Measurements from ENCODE around the gene PCGF3. TPM values are rescaled to one million over a fixed set of nuclear protein-coding genes. Genes with fewer than 3 reads are reported as not detected.

The PCGF3 gene
- total and polyA plus RNA-seq, 3 donors from 2014 or later: 37.3 to 84.8 (median 84.2) TPM

DNA sequence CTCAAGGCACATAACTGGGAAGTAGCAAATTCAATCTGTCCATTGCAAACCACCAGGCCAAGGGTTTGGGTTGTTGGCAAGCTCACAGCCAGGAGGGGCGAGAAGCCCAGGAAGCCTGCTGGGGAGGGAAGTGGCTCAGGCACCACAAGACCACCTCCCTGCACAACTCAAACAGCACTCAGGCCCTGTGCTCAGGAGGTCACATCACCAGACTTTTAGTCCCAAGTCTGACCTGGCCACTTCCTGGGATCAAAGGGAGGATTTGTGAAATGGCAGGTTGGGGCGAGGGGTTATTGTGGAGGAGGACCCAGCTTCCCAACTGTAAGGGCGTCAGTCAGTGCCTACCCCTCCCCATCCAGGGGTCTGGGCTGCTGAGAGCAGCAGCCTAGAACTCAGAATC lies 33.9 kb upstream of the PCGF3 start:
- no peak overlapping the region for H3K27ac ChIP-seq
- intact Hi-C loops (cut with DNase I; ENCODE audit: low total_unique reads): no loop called here
- no peak for DNase-seq
- TF ChIP-seq POLR2A (IDR thresholded peaks at IDR 0.05): no peak
- TF ChIP-seq, protein P1, sequence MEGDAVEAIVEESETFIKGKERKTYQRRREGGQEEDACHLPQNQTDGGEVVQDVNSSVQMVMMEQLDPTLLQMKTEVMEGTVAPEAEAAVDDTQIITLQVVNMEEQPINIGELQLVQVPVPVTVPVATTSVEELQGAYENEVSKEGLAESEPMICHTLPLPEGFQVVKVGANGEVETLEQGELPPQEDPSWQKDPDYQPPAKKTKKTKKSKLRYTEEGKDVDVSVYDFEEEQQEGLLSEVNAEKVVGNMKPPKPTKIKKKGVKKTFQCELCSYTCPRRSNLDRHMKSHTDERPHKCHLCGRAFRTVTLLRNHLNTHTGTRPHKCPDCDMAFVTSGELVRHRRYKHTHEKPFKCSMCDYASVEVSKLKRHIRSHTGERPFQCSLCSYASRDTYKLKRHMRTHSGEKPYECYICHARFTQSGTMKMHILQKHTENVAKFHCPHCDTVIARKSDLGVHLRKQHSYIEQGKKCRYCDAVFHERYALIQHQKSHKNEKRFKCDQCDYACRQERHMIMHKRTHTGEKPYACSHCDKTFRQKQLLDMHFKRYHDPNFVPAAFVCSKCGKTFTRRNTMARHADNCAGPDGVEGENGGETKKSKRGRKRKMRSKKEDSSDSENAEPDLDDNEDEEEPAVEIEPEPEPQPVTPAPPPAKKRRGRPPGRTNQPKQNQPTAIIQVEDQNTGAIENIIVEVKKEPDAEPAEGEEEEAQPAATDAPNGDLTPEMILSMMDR (IDR thresholded peaks at IDR 0.05): no peak
- no peaks in the 10 kb centered on the region for H3K27me3 ChIP-seq
- peaks cover 21% of the 10 kb centered on the region for H3K4me1 ChIP-seq
- no peaks in the 10 kb centered on the region for H3K9me3 ChIP-seq
- 90 to 100% methylated on average over 2 to 3 of the region's 3 CpGs for WGBS, 2 donors
- no peaks in the 10 kb centered on the region for H3K36me3 ChIP-seq (ENCODE audit: low read depth, missing control alignments)
- H3K4me3 ChIP-seq: no peak overlapping the region

DNA sequence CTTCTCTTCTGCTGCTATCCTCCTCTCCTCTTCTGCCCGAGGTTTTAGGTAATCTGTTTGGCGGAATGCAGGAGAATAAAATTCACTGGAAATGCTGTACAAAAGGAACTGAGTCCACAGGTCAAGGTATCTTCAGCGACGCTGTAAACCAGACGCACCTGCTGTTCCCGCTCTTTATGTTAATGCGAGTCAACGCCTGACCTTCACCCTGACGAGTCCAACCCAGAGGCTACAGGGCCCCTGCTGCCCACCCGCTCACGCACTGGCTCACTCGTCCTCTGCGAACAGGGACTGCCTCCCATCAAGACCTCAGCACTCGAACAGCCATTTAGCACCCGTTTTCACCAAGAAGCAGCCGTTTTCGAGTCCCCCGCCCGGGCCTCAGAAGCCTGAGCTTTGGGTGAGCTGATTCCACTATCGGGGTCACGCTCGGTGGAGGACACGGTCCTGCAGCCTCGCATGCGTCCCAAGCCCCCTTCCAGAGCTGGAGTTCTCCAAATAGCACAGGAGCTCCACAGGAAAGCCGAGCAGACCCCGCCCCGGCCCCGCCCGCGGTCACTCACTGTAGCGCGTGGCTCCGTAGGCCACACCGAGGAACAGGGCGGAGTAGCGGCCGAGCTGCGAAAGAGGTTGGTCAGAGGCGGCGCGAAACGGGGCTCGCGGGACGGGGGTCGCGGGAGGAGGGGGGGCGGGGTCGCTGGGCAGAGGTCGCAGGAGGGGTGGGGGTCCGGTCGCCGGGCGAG lies 32.1 kb upstream of the PCGF3 start:
- WGBS, 2 donors: 4 to 14% methylated on average over 14 to 55 of the region's 55 CpGs
- peak; percentile 46 for DNase-seq
- no peaks in the 10 kb centered on the region for H3K27me3 ChIP-seq
- intact Hi-C loops (cut with DNase I; ENCODE audit: low total_unique reads): no loop called here
- no peaks in the 10 kb centered on the region for H3K9me3 ChIP-seq
- peak overlapping the region; percentile 92 to 99 for H3K4me3 ChIP-seq
- H3K27ac ChIP-seq: peak overlapping the region; percentile 70 to 73
- peaks cover 21% of the 10 kb centered on the region for H3K4me1 ChIP-seq
- TF ChIP-seq, protein P1 (IDR thresholded peaks at IDR 0.05): no peak
- TF ChIP-seq POLR2A (IDR thresholded peaks at IDR 0.05): no peak
- H3K36me3 ChIP-seq (ENCODE audit: low read depth, missing control alignments): no peaks in the 10 kb centered on the region

DNA sequence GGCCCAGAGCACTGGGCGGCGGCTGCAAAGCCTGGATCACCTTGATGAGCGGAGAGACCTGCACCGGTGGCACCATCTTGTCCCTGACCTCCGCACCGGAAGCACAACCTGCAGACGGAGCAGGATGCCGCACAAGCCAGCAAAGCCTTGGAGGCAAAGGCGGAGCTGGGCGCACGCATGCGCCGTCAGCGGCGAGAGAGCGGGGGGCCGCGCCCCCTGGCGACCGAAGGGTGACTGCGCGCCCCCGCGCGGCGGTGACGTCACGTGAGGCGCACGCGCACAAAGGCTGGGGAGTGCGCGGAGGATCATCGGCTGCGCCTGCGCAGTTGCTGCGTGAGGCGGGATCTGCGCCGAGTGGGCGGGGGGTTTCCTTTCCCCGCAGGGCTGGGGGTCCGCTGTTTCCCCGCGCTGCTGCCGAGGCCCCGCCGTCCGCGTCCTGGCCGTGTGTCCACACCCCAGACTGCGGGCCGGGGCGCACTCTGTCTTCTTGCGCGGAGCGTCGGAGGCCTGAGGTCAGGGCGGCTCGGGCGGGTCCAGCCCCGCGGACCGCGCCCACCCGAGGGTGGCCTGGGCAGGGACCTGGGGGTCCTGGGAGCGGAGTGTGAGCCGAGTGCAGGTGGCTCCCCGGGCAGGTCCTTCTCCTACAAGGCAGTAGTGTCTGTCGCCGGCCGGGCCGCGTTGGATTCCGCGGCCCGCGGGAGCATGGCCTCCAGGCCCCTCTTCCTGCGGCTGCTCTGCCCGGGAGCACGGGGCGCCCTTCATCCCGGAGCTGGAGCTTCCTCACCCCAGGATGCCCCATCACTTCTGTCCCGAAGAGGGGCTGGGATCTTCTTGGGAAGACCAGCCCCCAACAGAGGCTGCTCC lies 31.2 kb upstream of the PCGF3 start, which contains the start of the genes ATP5ME and MYL5:
ATP5ME (minus strand) TSS at position 105 of the 864 bp plus-strand sequence; CDS start at position 76, 29 bp downstream.
MYL5 (plus strand) TSS at position 371 of the 864 bp plus-strand sequence. CDS start 3,485 bp downstream, outside the sequence.
- H3K27me3 ChIP-seq: no peaks in the 10 kb centered on the region
- peak within 1 kb of the TSS; percentile 92 to 99 for H3K4me3 ChIP-seq
- no peaks in the 10 kb centered on the region for H3K36me3 ChIP-seq (ENCODE audit: low read depth, missing control alignments)
- 0% methylated on average over 2 to 61 of the region's 84 CpGs for WGBS, 2 donors
- peak; percentile 97 for DNase-seq
- no peaks in the 10 kb centered on the region for H3K9me3 ChIP-seq
- H3K27ac ChIP-seq: peak within 1 kb of the TSS; percentile 96 to 97
- intact Hi-C loops (cut with DNase I; ENCODE audit: low total_unique reads): no loop called here
- H3K4me1 ChIP-seq: peaks cover 21% of the 10 kb centered on the region
- TF ChIP-seq, protein P1 (IDR thresholded peaks at IDR 0.05): peak; percentile 79 to 98 (median 98)
- TF ChIP-seq POLR2A (IDR thresholded peaks at IDR 0.05): peak; percentile 59

DNA sequence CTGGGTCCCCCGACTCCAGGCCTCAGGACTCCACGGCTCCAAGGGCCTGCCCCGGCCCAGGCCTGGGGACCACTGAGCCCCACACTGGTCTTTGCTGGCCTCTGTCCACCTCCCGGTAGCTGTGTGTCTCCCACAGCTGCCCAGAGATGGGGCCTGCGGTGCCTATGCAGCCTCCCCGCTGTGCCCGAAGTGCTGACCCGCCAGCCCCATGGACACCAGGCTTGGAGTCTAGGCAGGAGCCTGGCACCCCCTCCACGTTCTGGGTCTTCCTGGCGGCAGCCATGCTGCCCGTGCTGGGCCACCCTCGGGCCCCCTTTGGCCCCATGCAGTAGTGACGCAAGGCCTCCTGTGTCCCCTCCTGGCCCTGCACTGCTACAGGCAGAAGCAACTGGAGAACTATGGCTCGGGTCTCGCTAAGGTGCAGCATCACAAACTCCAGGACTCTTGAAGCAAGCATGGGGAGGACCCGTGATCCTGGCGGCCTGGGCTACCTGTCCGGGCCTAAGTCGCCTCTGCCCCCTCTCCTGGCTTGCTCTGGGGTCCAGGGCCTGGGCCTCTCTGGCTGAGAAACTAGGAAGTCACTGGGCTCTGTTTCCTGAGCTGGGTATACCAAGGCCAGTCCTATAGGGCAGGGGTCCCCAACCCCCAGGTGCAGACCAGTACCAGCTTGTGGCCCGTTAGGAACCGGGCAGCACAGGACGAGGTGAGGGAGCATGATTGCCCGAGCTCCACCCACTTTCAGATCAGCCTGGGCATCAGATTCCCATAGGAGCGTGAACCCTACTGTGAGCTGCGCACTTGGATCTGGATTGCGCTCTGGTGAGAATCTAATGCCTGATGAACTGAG lies 30.4 kb upstream of the PCGF3 start:
- Histone ChIP-seq H3K27ac (peak overlapping the region; percentile 96 to 97), H3K4me3 (peak overlapping the region; percentile 92 to 99), H3K36me3 (ENCODE audit: low read depth, missing control alignments) (no peaks in the 10 kb centered on the region), H3K9me3 (no peaks in the 10 kb centered on the region), H3K27me3 (no peaks in the 10 kb centered on the region), H3K4me1 (peaks cover 21% of the 10 kb centered on the region)
- no peak for TF ChIP-seq POLR2A (IDR thresholded peaks at IDR 0.05)
- TF ChIP-seq, protein P1 (IDR thresholded peaks at IDR 0.05): no peak
- 39 to 46% methylated on average over 15 to 26 of the region's 26 CpGs for WGBS, 2 donors
- intact Hi-C loops (cut with DNase I; ENCODE audit: low total_unique reads): no loop called here
- no peak for DNase-seq

Measured in testis (tissue), 3 donors.